AG09309 (cell line): ENCODE results near the gene SNX21.

ENCODE experiments used
- DNase-seq: peaks from one replicate; pipeline ENCODE4 v3.0.0-alpha.2; 2010; ENCODE audit warnings: low read depth
- H3K4me3 ChIP-seq: 2 replicates; pipeline ENCODE4 v1.5.1; 2011; ENCODE audit warnings: mild to moderate bottlenecking, low read depth, low read length, moderate library complexity; ENCODE audit not compliant: control insufficient read depth
- TF ChIP-seq, protein P1 (sequence below): IDR thresholded peaks from 2 replicates; pipeline ENCODE4 v1.5.1; 2011; ENCODE audit warnings: mild to moderate bottlenecking, low read depth, low read length, inconsistent platforms; ENCODE audit not compliant: insufficient read depth, control insufficient read depth; ENCODE audit errors: missing control alignments

Gene SNX21

DNA sequence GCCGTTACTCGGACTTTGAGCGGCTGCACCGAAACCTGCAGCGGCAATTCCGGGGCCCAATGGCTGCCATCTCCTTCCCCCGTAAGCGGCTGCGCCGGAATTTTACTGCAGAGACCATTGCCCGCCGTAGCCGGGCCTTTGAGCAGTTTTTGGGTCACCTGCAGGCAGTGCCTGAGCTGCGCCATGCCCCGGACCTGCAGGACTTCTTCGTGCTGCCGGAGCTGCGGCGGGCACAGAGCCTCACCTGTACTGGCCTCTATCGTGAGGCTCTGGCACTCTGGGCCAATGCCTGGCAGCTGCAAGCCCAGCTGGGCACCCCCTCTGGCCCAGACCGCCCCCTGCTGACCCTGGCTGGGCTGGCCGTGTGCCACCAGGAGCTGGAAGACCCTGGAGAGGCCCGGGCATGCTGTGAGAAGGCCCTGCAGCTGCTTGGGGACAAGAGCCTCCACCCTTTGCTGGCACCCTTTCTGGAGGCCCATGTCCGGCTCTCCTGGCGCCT is 7.2 kb downstream of the SNX21 start:
- TF ChIP-seq, protein P1, sequence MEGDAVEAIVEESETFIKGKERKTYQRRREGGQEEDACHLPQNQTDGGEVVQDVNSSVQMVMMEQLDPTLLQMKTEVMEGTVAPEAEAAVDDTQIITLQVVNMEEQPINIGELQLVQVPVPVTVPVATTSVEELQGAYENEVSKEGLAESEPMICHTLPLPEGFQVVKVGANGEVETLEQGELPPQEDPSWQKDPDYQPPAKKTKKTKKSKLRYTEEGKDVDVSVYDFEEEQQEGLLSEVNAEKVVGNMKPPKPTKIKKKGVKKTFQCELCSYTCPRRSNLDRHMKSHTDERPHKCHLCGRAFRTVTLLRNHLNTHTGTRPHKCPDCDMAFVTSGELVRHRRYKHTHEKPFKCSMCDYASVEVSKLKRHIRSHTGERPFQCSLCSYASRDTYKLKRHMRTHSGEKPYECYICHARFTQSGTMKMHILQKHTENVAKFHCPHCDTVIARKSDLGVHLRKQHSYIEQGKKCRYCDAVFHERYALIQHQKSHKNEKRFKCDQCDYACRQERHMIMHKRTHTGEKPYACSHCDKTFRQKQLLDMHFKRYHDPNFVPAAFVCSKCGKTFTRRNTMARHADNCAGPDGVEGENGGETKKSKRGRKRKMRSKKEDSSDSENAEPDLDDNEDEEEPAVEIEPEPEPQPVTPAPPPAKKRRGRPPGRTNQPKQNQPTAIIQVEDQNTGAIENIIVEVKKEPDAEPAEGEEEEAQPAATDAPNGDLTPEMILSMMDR: no peak
- DNase-seq: no peak
- no peak overlapping the region for H3K4me3 ChIP-seq

DNA sequence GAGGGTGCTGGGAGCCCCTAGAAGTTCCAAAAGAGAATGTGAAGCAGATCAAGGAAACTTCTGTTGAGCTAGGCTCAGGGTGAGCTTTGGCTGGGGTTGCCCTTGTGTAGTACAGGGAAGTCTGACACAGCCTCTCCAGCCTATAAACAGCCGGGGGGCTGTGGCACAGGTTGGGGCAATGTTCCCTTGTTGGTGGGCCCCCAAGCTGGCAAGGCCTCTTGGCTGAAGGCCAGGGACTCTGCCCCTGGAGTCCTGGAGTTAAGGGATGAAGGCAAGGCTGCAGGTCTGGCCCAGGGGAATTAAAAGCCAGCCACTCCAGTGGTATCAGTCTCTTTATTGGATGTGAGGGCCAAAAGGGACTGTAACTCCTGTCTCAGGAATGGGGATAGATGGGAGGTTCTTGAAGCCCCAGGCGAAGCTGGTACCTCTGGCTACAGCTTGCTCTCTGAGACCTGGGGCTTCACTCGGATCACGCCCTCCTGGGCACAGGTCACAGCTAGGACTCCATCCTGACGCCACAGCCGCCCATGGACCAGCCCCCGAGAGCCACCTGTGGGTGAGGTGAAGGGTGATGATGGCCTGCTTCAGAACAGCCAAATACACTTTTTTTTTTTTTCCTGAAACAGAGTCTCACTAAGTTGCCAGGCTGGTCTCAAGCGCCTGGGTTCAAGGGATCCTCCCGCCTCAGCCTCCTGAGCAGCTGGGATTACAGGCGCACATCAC is 8.0 kb downstream of the SNX21 start:
- TF ChIP-seq, protein P1: no peak
- DNase-seq: no peak
- H3K4me3 ChIP-seq: no peak overlapping the region

DNA sequence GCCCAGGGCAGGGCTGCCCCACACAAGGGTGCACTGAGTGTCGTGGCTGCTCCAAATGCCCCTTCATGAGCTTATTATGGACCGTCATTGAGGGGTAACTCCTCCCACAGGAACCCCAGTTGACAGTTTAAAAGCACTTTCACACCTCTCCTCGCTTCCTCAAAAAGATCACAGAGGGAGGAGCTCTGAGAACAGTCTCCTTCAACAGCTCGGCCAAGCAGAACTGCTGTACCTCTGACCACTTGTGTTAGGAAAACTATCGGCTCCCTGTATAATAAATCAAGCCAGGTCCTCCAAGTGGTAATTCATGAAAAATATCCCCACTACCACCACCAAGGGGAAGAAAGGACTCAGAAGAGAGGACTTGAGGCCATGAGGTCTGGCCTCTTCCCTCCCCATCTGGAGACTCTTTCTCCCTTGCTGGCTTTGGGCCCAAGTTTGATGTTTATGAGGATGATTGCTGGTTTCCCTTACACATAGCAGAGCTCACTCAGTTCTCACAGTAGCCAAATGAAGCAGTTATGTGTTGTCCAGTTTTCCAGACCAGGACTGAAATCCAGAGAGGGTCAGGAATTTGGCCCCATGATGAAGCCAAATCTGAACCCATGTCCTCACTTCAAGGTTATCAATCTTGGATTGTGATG is 8.7 kb downstream of the SNX21 start:
- peak; percentile 55 for DNase-seq
- TF ChIP-seq, protein P1: no peak
- H3K4me3 ChIP-seq: no peak overlapping the region

DNA sequence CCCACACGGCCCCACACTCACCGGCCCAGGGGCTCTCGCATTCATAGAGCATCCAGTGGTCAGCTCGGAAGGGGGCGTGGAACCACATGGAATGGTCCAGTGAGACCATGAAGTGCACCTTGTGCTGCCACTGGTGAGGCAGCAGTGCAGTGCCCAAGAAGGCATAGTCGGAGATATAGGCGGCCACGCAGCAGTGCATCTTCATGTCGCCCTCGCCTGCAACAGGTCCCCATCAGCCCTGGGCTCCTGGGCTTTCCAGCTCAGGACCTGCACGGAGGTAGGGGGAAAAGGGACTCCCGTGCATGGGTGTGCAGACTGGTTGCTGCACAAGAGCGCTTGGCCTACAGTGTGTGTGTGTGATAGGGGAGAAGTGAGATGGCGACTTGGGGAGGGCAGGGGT is 9.9 kb downstream of the SNX21 start:
- H3K4me3 ChIP-seq: no peak overlapping the region
- TF ChIP-seq, protein P1: no peak
- DNase-seq: no peak

DNA sequence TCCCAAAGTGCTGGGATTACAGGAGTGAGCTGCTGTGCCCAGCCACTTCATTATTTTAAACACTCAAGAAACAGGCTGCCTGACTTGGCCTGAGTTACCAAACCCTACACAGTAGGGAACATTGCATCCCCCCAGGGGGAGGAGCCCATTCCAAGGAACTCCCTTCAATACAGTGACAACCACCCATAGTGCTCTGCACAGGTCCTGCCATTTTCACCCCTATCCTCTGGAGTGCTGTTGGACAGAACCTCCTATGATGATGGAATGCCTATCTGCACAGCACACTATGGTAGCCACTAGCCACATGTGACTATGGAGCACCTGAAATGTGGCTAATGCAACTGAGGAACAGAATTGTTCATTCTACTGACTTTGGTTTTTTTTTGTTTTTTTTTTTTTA is 11.9 kb downstream of the SNX21 start:
- H3K4me3 ChIP-seq: no peak overlapping the region
- DNase-seq: no peak
- TF ChIP-seq, protein P1: no peak

DNA sequence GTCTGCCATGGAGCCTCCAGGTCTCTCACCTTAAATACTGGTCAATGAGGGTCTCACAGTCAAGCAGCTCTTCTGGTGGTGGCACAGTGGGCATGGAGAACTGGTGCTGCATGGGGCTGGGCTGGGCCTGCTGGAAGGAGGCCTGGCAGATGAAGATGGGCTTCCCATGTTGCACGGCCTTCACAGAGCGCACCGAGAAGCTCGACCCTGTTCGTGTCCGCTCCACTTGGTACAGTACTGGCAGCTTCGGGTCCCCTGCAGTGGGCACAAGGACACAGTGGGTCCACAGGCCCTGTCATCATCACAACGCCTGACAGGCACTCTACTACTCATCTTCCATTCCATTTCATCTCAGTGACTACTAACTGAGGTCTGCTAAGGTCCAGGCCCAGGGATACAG is 14.8 kb downstream of the SNX21 start:
- TF ChIP-seq, protein P1: no peak
- DNase-seq: no peak
- H3K4me3 ChIP-seq: no peak overlapping the region
